GM19328 (cell line): ENCODE results near the gene PNPLA7.
"Not testable (repeated sequence)": the region's sequence is repeated elsewhere in the genome, so short reads cannot be mapped to it uniquely, and the experiment has no call there.

Experiments
- ATAC-seq: cut with Tn5 transposase; IDR thresholded peaks from one replicate; pipeline ENCODE4 v1.9.1; 2021; ENCODE audit warnings: mild to moderate bottlenecking, moderate library complexity; ENCODE audit not compliant: unreplicated experiment

The PNPLA7 gene

DNA sequence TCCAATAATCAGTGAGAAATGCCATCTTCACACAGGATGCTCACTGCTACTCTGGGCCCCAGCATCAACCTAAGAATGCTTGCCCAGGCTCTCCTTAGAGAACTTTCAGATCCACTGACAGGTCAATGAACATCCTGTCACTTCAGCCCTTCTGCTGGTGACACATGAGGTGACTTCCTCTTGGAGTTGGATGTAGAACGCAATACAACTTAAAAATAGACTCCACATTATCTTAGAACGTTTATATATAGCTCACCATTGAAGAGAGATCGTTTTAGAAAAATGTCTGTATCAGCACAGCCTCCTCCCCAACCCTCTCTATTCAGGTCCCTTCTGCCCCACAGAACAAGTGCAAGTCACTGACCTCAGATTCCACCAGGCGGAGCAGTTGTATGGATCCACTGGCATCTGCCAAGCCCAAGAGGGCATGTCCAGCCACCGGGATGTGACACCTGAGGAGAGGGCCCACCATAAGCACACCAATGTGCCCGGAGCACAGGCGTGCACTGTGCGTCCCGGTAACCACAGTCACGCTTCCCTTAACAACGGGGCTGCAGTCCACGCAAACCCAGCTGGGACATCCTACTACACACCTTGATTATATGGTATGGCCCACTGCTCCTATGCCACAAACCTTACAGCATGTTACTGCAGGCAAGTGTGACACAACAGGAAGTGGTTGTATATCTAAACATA lies 25.7 kb upstream of the PNPLA7 start:
- ATAC-seq, result no peak

DNA sequence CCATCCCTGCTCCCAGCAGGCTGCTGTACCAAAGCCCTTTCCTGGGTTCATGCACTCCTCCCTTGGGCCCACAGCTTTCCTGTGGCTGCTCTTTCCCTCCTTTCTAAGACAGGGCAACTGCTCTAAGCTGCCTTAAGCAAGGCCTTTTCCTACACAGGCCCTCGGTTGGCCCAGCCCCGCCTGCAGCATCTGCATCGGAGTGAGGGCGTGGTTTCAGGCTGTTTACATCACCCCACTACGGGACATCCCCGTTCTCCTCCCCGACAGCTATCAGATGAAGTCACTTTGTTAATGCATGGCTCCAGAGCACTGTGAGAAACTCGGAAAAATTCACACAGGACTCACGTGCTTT lies 25.1 kb upstream of the PNPLA7 start:
- ATAC-seq, result no peak

DNA sequence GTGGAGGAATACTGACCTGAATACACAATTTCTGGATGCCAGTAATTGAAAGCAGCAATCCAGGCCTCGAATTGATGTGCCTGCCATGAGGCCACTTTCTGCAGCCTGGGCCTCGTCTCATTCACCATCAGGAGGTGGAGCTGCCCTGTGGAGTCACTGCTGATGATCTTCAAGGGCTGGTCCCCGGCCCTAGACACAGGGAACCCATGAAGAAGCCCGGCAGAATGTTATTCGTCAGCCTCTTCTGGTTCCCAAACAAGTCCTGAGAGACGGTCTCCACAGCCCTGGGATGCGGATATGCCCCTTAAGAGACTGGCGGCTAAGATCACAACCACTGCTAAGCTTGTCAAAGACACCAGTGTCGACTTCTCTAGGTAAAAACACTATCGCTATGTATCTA lies 24.0 kb upstream of the PNPLA7 start:
- ATAC-seq, result no peak

DNA sequence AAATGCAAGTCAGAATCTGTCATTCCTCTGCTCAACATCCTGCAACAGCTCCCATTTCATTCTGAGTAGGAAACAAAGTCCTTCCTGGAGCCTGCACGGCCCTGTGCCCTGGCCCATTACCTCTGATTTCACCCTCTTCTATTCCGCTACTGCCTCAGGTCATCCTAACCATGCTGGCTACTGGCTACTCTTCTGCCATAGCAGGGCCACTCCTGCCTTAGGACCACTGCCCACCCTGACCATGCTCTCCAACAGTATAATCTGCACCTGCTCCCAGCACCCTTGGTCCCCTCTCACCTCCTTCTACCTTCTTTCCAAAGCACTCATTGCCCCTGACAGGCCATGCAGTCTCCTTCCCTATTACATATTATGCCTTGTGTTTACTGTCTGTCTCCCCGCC lies 20.4 kb upstream of the PNPLA7 start:
- no peak for ATAC-seq

DNA sequence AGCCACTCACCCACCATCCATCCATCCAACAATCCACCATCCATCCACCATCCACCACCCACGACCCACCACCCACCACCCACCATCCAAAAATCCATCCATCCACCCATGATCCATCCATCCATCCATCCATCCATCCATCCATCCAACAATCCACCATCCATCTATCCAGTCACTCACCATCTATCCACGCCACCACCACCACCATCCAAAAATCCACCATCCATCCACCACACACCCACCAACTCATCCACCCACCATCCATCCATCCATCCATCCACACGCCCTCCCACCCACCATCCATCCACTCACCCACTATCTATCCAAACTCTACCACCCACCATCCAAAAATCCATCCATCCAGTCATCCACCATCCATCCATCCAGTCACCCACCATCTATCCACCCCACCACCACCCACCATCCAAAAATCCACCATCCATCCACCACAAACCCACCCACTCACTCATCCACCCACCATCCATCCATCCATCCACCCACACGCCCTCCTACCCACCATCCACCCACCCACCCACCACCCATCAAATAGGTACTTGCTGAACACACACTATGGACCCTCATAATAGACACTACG lies 19.5 kb upstream of the PNPLA7 start:
- no peak for ATAC-seq

DNA sequence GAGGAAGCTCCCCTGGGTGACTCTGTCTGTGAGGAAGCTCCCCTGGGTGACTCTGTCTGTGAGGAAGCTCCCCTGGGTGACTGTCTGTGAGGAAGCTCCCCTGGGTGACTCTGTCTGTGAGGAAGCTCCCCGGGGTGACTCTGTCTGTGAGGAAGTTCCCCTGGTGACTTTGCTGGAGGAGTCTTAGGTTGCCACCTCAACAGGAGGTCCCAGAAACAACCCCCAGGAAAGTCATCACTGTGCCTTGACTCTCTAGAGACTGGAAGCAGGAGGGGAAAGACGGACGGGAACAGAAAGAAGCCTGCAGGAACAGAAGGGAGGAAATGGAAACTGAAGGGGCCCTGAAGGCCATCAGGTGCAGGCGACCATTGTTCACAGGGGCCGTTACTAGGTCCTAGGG lies 18.2 kb upstream of the PNPLA7 start:
- not testable (repeated sequence) for ATAC-seq

DNA sequence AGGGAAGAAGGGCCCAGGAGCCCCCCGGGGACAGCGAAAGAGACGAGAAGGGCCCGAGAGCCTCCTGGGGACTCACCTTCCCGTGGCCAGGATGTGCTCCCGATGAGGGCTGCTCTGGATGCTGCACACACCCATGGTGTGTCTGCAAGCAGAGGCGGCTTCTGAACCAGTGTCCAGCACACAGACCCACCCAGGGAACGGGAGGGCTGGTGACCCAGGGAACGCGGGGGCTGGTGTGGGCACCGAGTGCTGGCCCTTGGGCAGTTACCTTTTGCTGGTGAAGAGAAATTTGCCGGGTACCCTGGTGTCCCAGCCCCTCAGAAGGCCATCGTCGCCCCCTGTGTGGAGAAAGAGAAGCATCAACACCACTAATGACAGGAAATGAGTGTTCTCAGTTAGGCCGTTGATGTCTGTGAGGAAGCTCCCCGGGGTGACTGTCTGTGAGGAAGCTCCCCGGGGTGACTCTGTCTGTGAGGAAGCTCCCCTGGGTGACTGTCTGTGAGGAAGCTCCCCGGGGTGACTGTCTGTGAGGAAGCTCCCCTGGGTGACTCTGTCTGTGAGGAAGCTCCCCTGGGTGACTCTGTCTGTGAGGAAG lies 14.7 kb upstream of the PNPLA7 start:
- no peak for ATAC-seq

DNA sequence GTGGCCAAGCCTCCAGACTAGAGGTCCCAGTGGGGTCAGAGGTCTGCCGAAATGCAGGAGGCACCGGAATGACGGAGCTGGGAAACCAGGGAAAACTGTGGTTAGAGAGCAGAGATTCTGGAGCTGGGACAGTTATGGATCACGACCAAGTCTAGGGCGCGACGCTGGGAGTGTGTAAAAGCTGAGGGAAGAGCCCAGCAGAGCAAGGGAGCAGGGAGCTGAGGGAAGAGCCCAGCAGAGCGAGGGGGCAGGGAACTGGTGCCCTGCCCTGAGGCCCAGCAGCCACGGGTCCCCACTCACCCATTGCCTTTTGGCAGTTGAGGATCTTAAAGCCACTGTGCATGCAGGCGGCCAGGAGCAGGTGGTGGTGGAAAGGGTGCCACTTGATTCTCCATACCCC lies 13.9 kb upstream of the PNPLA7 start:
- ATAC-seq, result no peak

DNA sequence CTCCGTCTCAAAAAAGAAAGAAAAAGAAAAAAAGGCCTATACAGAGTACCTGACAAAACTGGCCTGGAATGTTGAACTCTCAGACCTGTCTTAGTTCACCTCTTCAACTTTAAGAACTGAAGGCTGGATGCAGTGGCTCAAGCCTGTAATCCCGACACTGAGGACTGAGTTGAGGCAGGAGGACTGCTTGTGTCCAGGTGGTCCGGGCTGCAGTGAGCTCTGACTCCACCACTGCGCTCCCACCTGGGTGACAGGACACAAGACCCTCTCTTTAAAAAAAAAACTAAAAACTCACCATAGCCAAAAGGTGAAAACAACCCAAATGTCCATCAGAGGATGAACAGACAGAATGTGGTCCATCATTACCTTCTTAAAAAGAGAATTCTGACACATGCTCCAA lies 7.9 kb upstream of the PNPLA7 start:
- ATAC-seq, result no peak

DNA sequence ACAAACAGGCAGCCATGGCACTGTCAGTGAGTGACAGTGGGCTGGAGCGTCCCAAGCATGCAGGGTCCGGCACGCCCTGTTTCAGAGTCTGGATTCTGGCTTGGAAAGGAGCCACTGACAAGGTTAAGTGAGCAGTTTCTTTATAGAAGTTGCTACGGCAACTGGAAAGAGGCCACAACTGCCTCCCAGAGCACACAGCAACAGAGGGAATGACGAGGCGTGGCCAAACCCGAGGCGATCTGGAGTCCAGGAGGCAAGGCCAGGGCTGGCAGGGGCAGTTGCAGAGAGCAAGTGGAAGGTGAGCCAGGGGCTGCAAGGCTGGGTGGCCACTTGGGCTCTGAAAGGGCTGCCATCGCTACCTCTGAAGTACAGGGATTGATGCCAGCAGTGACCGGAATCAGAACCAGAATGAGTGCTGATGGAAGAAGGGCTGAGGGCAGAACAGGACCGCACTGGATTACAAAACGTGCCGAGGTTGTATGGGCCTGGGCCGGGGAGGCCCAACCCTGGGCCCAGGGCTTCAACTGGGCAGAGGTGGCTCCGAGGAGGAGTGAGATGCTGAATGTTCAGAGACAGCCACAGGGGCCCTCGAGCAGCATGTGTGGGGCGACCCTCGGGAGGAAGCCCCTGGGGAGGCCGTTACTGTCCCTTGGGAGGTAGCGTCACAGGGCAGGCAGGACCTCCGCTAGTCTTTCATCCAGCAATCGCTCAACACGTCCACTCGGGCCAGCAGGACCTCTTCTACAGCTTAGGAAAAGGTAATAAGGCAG lies 6.1 kb upstream of the PNPLA7 start:
- ATAC-seq, result no peak

DNA sequence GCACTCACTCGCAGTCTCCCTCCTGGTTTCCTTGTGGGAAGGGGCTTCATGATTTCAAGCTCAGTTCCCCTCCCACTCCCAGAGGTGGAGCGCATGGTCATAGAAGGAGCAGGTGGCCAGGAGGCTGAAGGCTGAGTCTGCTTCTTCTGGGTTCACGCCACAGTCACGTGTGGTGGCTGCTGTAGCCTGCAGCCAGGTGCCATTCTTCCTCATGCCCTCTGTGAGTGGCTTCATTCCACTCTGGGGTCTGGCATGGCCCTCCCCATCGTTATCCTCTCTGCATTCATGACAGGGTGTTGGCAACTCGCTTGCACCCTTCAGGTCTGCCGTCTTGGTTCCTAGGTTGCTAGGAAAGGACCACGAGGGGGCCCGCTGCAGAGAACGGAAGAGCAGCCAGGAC lies 5.0 kb upstream of the PNPLA7 start:
- ATAC-seq, result no peak

DNA sequence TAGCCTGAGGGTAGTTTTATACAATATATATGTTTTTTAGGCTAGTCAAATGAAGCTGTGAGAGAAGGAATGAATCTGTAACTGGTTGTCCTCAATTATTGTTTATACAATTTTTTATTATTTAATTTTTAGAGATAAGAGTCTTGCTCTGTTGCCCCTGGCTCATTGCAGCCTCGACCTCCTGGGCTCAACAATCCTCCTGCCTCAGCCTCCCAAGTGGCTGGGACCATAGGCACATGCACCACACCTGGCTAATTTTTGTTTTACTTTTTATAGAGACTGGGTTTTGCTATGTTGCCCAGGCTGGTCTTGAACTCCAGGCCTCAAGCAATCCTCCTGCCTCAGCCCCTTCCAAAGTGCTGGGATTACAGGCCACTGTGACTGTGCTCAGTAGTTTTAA lies 4.1 kb upstream of the PNPLA7 start:
- no peak for ATAC-seq

DNA sequence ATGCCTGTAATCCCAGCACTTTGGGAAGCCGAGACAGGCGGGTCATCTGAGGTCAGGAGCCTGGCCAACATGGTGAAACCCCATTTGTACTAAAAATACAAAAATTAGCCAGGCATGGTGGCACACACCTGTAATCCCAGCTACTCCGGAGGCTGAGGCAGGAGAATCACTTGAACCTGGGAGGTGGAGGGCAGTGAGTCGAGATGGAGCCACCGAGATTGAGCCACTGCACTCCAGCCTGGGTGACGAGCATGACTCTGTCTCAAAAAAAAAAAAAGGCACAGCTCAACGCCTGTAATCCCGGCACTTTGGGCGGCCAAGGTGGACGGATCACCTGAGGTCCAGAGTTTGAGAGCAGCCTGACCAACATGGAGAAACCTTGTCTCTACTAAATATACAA lies 3.5 kb upstream of the PNPLA7 start:
- not testable (repeated sequence) for ATAC-seq

DNA sequence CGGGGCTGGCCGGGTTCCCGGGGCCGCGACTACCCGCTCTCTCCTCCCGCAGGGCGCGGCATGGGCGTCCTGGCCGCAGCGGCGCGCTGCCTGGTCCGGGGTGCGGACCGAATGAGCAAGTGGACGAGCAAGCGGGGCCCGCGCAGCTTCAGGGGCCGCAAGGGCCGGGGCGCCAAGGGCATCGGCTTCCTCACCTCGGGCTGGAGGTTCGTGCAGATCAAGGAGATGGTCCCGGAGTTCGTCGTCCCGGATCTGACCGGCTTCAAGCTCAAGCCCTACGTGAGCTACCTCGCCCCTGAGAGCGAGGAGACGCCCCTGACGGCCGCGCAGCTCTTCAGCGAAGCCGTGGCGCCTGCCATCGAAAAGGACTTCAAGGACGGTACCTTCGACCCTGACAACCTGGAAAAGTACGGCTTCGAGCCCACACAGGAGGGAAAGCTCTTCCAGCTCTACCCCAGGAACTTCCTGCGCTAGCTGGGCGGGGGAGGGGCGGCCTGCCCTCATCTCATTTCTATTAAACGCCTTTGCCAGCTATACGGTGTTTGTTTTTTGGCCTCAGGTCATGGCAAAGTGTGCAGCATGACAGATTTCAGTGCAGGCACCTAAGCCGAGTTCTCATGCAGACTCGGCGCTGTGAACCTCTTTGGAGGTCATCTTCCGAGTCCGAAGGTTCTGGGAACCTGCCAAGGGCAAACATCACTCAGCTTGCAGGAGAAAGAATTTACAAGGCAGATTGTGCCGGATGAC lies 2.0 kb upstream of the PNPLA7 start:
- peak; percentile 17 for ATAC-seq

DNA sequence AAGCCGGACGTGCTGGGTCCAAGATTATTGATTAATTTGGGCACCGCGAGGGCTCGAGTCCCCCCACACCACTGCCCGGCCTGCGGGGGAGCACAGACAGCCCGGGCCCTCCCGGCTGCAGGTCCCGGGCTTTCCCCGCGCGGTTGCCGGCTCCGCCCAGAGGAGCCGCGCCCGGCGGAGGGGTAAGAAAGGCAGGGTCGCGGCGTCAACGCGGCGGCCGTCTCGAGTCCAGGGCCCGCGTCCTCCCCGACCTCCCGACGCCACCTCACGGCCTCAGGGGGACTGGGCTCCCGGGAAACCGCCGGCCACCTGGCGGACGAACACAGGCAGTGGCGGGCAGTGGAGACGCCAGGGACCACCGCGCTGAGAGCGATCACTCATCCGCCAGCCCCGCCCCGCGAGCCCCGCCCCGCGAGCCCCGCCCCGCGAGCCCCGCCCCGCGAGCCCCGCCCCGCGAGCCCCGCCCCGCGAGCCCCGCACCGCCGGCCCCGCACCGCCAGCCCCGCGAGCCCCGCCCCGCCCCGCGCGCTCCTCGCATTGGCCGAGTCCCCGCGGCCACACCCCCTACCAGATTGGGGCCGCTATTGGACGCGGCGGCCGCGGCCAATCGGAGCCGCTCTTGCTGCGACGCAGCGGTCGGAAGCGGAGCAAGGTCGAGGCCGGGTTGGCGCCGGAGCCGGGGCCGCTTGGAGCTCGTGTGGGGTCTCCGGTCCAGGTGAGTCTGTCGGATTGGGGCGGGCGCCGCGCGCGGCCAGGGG lies 1.2 kb upstream of the PNPLA7 start, which contains the start of gene MRPL41:
Gene MRPL41 (plus strand): TSS at position 616 of the 758 bp plus-strand sequence. CDS start 203 bp downstream, outside the sequence.
- peak; percentile 76 for ATAC-seq

DNA sequence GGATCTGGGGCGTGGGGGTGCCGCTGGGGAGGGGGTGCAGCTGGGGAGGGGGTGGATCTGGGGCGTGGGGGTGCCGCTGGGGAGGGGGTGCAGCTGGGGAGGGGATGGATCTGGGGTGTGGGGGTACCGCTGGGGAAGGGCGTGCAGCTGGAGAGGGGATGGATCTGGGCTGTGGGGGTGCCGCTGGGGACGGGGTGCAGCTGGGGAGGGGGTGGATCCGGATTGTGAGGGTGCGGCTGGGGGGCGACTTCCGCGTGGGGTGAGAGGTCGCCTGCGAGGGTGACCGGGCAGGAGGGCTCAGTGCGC lies 709 bp upstream of the PNPLA7 start:
- not testable (repeated sequence) for ATAC-seq

DNA sequence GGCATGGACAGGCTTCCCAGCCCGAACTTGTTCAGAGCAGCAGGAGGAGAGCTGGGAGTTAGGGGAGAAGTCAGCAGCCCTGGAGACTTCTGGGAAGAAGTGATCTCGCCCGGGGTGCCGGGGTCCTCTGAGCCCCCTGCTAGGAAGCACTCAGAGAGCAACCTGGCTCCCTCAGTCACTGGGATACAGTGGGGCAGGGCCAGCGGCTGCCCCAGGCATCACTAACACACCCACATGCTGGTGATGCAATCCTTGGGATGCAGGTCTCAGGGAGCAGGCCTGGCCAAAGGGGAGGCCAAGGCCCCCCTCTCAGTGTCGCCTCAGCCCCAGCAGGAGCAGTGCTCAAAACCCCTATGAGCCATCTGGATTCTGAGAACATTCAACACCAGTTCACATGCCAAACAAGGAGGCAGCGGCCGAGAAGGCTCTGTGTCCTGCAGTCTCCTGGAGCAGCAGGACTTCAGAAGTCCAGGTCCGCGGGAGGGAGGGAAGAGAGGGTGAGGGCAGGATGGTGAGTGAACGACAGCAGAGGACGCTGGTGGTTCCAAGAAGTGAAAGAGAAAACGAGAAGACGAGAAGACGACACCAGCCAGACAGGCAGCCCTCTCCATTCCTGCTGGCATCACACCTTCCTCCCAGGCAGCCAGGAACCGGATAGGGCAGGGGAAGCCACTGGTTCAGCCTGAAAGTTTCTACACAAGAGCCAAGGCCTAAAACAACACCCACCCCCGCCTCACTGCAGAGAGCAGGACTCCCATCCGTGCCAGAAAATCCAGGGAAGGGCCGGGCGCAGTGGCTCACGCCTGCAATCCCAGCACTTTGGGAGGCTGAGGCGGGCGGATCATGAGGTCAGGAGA lies 2.3 kb downstream of the PNPLA7 start:
- no peak for ATAC-seq

DNA sequence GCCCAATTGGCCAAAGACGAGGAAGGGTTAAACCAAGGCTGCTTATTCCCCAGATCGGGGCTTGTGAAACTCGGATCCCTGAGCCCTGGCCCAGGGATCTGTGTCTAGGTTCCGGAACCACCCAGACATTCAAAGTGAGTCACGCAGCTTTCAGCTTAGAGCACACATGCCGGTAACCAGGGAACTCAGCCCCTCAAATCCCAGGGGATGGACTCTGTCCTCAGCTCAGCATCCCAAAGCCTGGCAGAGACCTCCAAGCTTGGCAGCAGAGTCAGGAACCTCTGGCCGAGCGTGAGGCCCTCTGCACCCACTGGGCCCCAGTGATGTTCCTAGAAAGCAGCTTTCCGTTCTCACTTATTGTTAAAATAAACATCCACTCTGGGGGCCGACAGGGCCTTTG lies 5.1 kb downstream of the PNPLA7 start:
- ATAC-seq, result no peak

DNA sequence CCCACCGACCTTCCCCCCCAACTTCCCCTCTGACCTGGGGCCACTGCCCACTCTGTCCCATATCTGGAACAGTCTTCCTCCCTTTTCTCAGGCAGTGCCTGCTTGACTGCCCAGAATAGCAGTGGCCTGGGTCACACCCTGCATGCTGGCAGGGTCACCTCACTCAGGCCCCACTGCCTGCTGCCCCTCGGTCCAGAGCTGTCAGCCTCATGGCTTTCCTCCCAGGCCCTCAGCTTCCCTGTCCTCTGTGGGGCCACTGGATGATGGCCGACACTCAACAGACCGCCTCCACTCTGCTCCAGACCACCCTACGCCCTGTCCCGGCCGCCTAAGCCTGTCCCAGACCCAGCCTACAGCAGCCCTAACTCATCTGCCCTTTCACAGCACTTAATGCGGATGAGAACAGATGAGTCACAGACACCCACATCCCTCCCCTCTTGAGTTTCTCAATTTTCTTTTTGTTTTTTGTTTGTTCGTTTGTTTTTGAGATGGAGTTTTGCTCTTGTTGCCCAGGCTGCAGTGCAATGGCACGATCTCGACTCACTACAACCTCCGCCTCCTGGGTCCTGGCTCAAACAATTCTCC lies 5.9 kb downstream of the PNPLA7 start:
- ATAC-seq, result no peak
